Measurements from ENCODE around the gene SYT7.
A peak's percentile ranks its signal among the peaks of the same experiment; 100 is the strongest.

SYT7 gene

DNA sequence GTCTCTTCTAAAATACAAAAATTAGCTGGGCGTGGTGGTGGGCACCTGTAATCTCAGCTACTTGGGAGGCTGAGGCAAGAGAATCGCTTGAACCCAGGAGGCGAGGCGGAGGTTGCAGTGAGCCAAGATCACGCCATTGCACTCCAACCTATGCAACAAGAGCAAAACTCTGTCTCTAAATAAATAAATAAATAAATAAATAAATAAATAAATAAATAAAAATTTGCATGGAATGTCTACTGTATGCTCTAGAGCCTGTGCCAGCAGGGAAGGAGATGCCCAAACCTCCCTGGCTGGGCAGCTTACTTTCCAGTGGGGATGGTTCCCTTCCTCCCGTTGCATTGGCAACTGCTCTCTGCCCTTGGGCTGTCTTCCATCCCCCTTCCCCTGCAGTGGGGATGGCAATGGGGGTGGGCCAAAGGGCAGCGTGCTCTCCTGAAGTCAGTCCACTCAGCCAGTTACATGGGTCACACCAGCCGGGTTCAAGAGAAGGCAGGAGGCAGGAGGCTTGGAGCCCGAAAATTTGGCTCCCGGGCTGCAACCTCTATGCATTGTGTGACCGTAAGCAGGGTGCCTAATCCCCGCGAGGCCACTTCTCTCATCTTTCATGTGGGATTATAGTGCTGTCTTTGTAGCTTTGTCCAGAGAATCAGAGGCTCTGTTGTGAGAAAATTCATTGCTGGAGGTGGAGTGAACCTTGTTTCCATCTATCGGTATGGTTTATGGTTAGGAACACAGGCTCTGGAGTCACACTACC is 73.7 kb downstream of the SYT7 start (continued):
- no peak for TF ChIP-seq AEBP2 (tag by site-specific recombination; IDR thresholded peaks at IDR 0.05; ENCODE audit: borderline replicate concordance)
- no peak for TF ChIP-seq ZNF777 (tag by site-specific recombination; IDR thresholded peaks at IDR 0.05; ENCODE audit: borderline replicate concordance)
- peak; percentile 71 for TF ChIP-seq ZNF426 (tag by site-specific recombination; IDR thresholded peaks at IDR 0.05)
- no peak for TF ChIP-seq GLIS1 (tag by site-specific recombination; IDR thresholded peaks at IDR 0.05)
- no peak for TF ChIP-seq ZNF596 (tag by site-specific recombination; IDR thresholded peaks at IDR 0.05)
- no peak for TF ChIP-seq SP3 (tag by site-specific recombination; IDR thresholded peaks at IDR 0.05)
- no peak for TF ChIP-seq ZNF837 (tag by site-specific recombination; IDR thresholded peaks at IDR 0.05)
- TF ChIP-seq BCL6B (tag by site-specific recombination; IDR thresholded peaks at IDR 0.05): no peak
- 0 out of 2 replicates have a peak, but pooled peaks have one; percentile 35 for TF ChIP-seq ZNF664 (tag by site-specific recombination; IDR thresholded peaks at IDR 0.05)
- TF ChIP-seq ZNF140 (tag by site-specific recombination; IDR thresholded peaks at IDR 0.05): 0 out of 2 replicates have a peak, but pooled peaks have one; percentile 29
- no peak for TF ChIP-seq ZNF416 (tag by site-specific recombination; IDR thresholded peaks at IDR 0.05)
- no peak for TF ChIP-seq ZSCAN16 (tag by site-specific recombination; IDR thresholded peaks at IDR 0.05)
- TF ChIP-seq ZNF76 (tag by site-specific recombination; IDR thresholded peaks at IDR 0.05; ENCODE audit: borderline replicate concordance, low read depth): no peak
- no peak for TF ChIP-seq IKZF3 (tag by site-specific recombination; IDR thresholded peaks at IDR 0.05)
- no peak for TF ChIP-seq ZNF19 (tag by site-specific recombination; IDR thresholded peaks at IDR 0.05; ENCODE audit: low read depth)
- no peak for TF ChIP-seq ZBTB49 (tag by site-specific recombination; IDR thresholded peaks at IDR 0.05; ENCODE audit: low read depth)
- TF ChIP-seq ZNF629 (tag by site-specific recombination; IDR thresholded peaks at IDR 0.05): 0 out of 2 replicates have a peak, but pooled peaks have one; percentile 21
- TF ChIP-seq PRDM2 (tag by site-specific recombination; IDR thresholded peaks at IDR 0.05; ENCODE audit: borderline replicate concordance): no peak
- no peak for TF ChIP-seq ZNF184 (tag by site-specific recombination; IDR thresholded peaks at IDR 0.05)
- no peak for TF ChIP-seq ZEB2 (tag by site-specific recombination; IDR thresholded peaks at IDR 0.05)
- TF ChIP-seq ZIC2 (tag by site-specific recombination; IDR thresholded peaks at IDR 0.05): no peak
- peak; percentile 68 for TF ChIP-seq ZBTB8A (tag by site-specific recombination; IDR thresholded peaks at IDR 0.05)
- TF ChIP-seq, protein P1, sequence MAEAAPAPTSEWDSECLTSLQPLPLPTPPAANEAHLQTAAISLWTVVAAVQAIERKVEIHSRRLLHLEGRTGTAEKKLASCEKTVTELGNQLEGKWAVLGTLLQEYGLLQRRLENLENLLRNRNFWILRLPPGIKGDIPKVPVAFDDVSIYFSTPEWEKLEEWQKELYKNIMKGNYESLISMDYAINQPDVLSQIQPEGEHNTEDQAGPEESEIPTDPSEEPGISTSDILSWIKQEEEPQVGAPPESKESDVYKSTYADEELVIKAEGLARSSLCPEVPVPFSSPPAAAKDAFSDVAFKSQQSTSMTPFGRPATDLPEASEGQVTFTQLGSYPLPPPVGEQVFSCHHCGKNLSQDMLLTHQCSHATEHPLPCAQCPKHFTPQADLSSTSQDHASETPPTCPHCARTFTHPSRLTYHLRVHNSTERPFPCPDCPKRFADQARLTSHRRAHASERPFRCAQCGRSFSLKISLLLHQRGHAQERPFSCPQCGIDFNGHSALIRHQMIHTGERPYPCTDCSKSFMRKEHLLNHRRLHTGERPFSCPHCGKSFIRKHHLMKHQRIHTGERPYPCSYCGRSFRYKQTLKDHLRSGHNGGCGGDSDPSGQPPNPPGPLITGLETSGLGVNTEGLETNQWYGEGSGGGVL (tag by site-specific recombination; IDR thresholded peaks at IDR 0.05): no peak
- no peak for TF ChIP-seq HOXA7 (CRISPR knock-in tag; IDR thresholded peaks at IDR 0.05; ENCODE audit: borderline replicate concordance)
- TF ChIP-seq TRIM28 (IDR thresholded peaks at IDR 0.05; ENCODE audit: borderline replicate concordance, low read length): no peak
- TF ChIP-seq ZFHX2 (tag by site-specific recombination; conservative IDR thresholded peaks at IDR 0.05): no peak
- TF ChIP-seq ZNF571 (tag by site-specific recombination; IDR thresholded peaks at IDR 0.05): no peak
- no peak for TF ChIP-seq ZNF23 (tag by site-specific recombination; IDR thresholded peaks at IDR 0.05; ENCODE audit: borderline replicate concordance)
